SK-N-SH (cell line): ENCODE data around the gene ZNF107.

ENCODE experiments used
- CTCF ChIP-seq: fragments of 200-600 bp; sonication (generic); IDR thresholded peaks from 2 replicates; pipeline ENCODE4 v1.6.1; 2017; ENCODE audit warnings: antibody characterized with exemption, mild to moderate bottlenecking, moderate library complexity
- NFIC ChIP-seq: IDR thresholded peaks from 2 replicates; pipeline ENCODE4 v1.4.0; 2012; ENCODE audit warnings: borderline replicate concordance
- RAD21 ChIP-seq: IDR thresholded peaks from 2 replicates; pipeline ENCODE4 v1.6.1; 2012; ENCODE audit warnings: mild to moderate bottlenecking, low read length
- RCOR1 ChIP-seq: fragments of 150-350 bp; IDR thresholded peaks from 2 replicates; pipeline ENCODE4 v1.6.1; 2017; ENCODE audit warnings: antibody characterized with exemption, low read length
- SMC3 ChIP-seq: IDR thresholded peaks from 2 replicates; pipeline ENCODE4 v1.6.1; 2012; ENCODE audit warnings: low read depth, low read length, improper control_type of control experiment
- TAF1 ChIP-seq: IDR thresholded peaks from 2 replicates; pipeline ENCODE4 v1.6.1; 2012; ENCODE audit warnings: low read depth, mild to moderate bottlenecking, low read length, moderate library complexity, borderline replicate concordance
- YY1 ChIP-seq: IDR thresholded peaks from 2 replicates; pipeline ENCODE4 v1.4.0; 2012; ENCODE audit warnings: low read depth, mild to moderate bottlenecking
- ZBTB33 ChIP-seq: IDR thresholded peaks from 2 replicates; pipeline ENCODE4 v1.4.0; 2012; ENCODE audit warnings: low read depth, borderline replicate concordance

- TF ChIP-seq CTCF (no peak), NFIC (no peak), TAF1 (no peak), RCOR1 (no peak), ZBTB33 (no peak), SMC3 (no peak), RAD21 (no peak), YY1 (no peak)
These were observed 11.0 kb upstream of the ZNF107 start for GRCh38 chr7:64654796-64655548.
